ENCODE measurements around the gene SLIT3. TPM values are rescaled to one million over a fixed set of nuclear protein-coding genes. Genes with fewer than 3 reads are reported as not detected.

The SLIT3 gene
- total and polyA plus RNA-seq, 8 donors, result 1.2 to 24.5 (median 8.6) TPM

- H3K27me3 ChIP-seq, result peaks cover 0 to 30% (median 0%) of the 10 kb centered on the region in 3 donors
- TF ChIP-seq POLR2AphosphoS5 (IDR thresholded peaks at IDR 0.05) (no peak), CTCF (IDR thresholded peaks at IDR 0.05) (no peak), EP300 (IDR thresholded peaks at IDR 0.05) (no peak), POLR2A (IDR thresholded peaks at IDR 0.05) (no peak)
- H3K36me3 ChIP-seq, result no peaks in the 10 kb centered on the region
- H3K4me3 ChIP-seq, result no peak overlapping the region
- DNase-seq, result no peak
- no peaks in the 10 kb centered on the region for H3K9me3 ChIP-seq
- WGBS, 5 donors, result 72 to 84% (median 78%) methylated on average over 9 of the region's 9 CpGs
- H3K27ac ChIP-seq, result no peak overlapping the region
- H3K4me1 ChIP-seq, result no peaks in the 10 kb centered on the region
- intact Hi-C loops (cut with DNase I; ENCODE audit: low total_unique reads), result no loop called here
Observed at GRCh38 chr5:168842571-168843205, 458.3 kb downstream of the SLIT3 start.

- Histone ChIP-seq H3K4me1 (no peaks in the 10 kb centered on the region), H3K27ac (no peak overlapping the region), H3K27me3 (peaks cover 0 to under 1% (median 0%) of the 10 kb centered on the region in 3 donors), H3K4me3 (no peak overlapping the region), H3K36me3 (no peaks in the 10 kb centered on the region), H3K9me3 (no peaks in the 10 kb centered on the region)
- no peak for TF ChIP-seq POLR2AphosphoS5 (IDR thresholded peaks at IDR 0.05)
- no peak for TF ChIP-seq POLR2A (IDR thresholded peaks at IDR 0.05)
- no peak for TF ChIP-seq EP300 (IDR thresholded peaks at IDR 0.05)
- no peak for TF ChIP-seq CTCF (IDR thresholded peaks at IDR 0.05)
- DNase-seq, result no peak
- 60 to 93% (median 86%) methylated on average over 3 of the region's 3 CpGs for WGBS, 5 donors
- intact Hi-C loops (cut with DNase I; ENCODE audit: low total_unique reads), result no loop called here
Observed at GRCh38 chr5:168837852-168838251, 463.1 kb downstream of the SLIT3 start.

- Histone ChIP-seq H3K4me1 (no peaks in the 10 kb centered on the region), H3K4me3 (no peak overlapping the region), H3K9me3 (no peaks in the 10 kb centered on the region), H3K27ac (no peak overlapping the region), H3K36me3 (no peaks in the 10 kb centered on the region), H3K27me3 (no peaks in the 10 kb centered on the region)
- 56 to 78% (median 62%) methylated on average over 7 of the region's 7 CpGs for WGBS, 5 donors
- no peak for DNase-seq
- TF ChIP-seq CTCF (IDR thresholded peaks at IDR 0.05), result no peak
- no peak for TF ChIP-seq POLR2A (IDR thresholded peaks at IDR 0.05)
- TF ChIP-seq POLR2AphosphoS5 (IDR thresholded peaks at IDR 0.05), result no peak
- no peak for TF ChIP-seq EP300 (IDR thresholded peaks at IDR 0.05)
- intact Hi-C loops (cut with DNase I; ENCODE audit: low total_unique reads), result no loop called here
Observed at GRCh38 chr5:168836603-168837231, 464.2 kb downstream of the SLIT3 start.

DNA sequence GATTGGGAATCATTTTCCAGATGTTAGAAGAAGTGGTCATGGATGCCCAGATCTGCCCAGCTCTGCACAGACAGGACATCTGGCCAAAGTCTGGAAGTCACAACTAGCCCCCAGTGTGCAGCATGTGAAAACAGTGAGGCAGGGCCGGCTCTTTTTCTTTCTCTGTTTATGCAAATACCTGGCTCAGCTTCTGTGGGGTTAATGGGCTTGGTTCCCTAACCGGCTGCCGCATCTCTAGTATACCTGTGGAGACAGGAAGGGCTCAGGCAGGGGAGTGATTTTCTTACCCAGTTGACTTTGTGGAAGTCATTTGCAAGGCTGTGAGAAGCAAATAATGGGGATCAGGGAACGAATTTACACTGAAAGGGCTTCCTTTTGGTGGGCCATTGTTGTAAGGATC is 467.0 kb downstream of the SLIT3 start:
- intact Hi-C loops (cut with DNase I; ENCODE audit: low total_unique reads), result no loop called here
- no peaks in the 10 kb centered on the region for H3K4me1 ChIP-seq
- 54 to 76% (median 59%) methylated on average over 4 of the region's 4 CpGs for WGBS, 5 donors
- H3K4me3 ChIP-seq, result no peak overlapping the region
- no peaks in the 10 kb centered on the region for H3K9me3 ChIP-seq
- TF ChIP-seq POLR2A (IDR thresholded peaks at IDR 0.05), result no peak
- TF ChIP-seq CTCF (IDR thresholded peaks at IDR 0.05), result no peak
- TF ChIP-seq POLR2AphosphoS5 (IDR thresholded peaks at IDR 0.05), result no peak
- TF ChIP-seq EP300 (IDR thresholded peaks at IDR 0.05), result no peak
- no peak overlapping the region for H3K27ac ChIP-seq
- H3K27me3 ChIP-seq, result no peaks in the 10 kb centered on the region
- no peak for DNase-seq
- no peaks in the 10 kb centered on the region for H3K36me3 ChIP-seq

Measured in stomach (tissue), 9 donors.